ENCODE data around the gene SMAD6. TPM values are rescaled to one million over a fixed set of nuclear protein-coding genes. Genes with fewer than 3 reads are reported as not detected.

The SMAD6 gene
- total and polyA plus RNA-seq, 2 experiments from 2014 or later = 1.6 to 15.7 TPM

- Mint-ChIP-seq H3K36me3 (ENCODE audit: low read depth) (no peaks in the 10 kb centered on the region), H3K9me3 (no peaks in the 10 kb centered on the region), H3K27me3 (ENCODE audit: insufficient read depth, low read depth, poor library complexity) (peaks cover 28% of the 10 kb centered on the region), H3K4me1 (peaks cover 48% of the 10 kb centered on the region), H3K27ac (no peak overlapping the region), H3K4me3 (peak overlapping the region; percentile 20; the same call in 1 of the 3 replicates)
- Histone ChIP-seq H3K4me1 (ENCODE audit: insufficient read depth) (peaks cover 45% of the 10 kb centered on the region), H3K4me3 (peak overlapping the region; percentile 53), H4K20me1 (replicated peaks; ENCODE audit: insufficient read depth) (no peaks in the 10 kb centered on the region), H3K4me2 (peak overlapping the region; percentile 81), H2AFZ (peak overlapping the region; percentile 83), H3K27me3 (ENCODE audit: insufficient read depth) (no peaks in the 10 kb centered on the region), H3K9me2 (ENCODE audit: insufficient read depth) (no peaks in the 10 kb centered on the region), H3K79me2 (replicated peaks; ENCODE audit: insufficient read depth) (no peaks in the 10 kb centered on the region), H3K27ac (ENCODE audit: low read depth) (no peak overlapping the region), H3F3A (replicated peaks; ENCODE audit: low read depth) (peaks cover 7% of the 10 kb centered on the region; the same call in 1 of the 2 replicates), H3K36me3 (ENCODE audit: insufficient read depth) (no peaks in the 10 kb centered on the region)
- no peak for TF ChIP-seq STAT1 (IDR thresholded peaks at IDR 0.05; ENCODE audit: unreplicated experiment)
- DNase-seq (ENCODE audit: low spot score) = no peak
- peak; percentile 25 for ATAC-seq
These were observed 47.7 kb upstream of the SMAD6 start for GRCh38 chr15:66654361-66654738.

- H3K4me3 Mint-ChIP-seq = peak overlapping the region; percentile 58; the same call in 2 of the 3 replicates
- H3K4me3 ChIP-seq = peak overlapping the region; percentile 53
- no peaks in the 10 kb centered on the region for H3K27me3 ChIP-seq (ENCODE audit: insufficient read depth)
- H3K9me2 ChIP-seq (ENCODE audit: insufficient read depth) = no peaks in the 10 kb centered on the region
- peaks cover 29% of the 10 kb centered on the region for H3K27me3 Mint-ChIP-seq (ENCODE audit: insufficient read depth, low read depth, poor library complexity)
- H3K4me1 ChIP-seq (ENCODE audit: insufficient read depth) = peaks cover 40% of the 10 kb centered on the region
- peak overlapping the region; percentile 81 for H3K4me2 ChIP-seq
- no peaks in the 10 kb centered on the region for H3K36me3 Mint-ChIP-seq (ENCODE audit: low read depth)
- DNase-seq (ENCODE audit: low spot score) (peak; percentile 54), ATAC-seq (peak; percentile 54)
- H3K79me2 ChIP-seq (replicated peaks; ENCODE audit: insufficient read depth) = no peaks in the 10 kb centered on the region
- no peaks in the 10 kb centered on the region for H3K36me3 ChIP-seq (ENCODE audit: insufficient read depth)
- no peak overlapping the region for H3K27ac Mint-ChIP-seq
- H3K4me1 Mint-ChIP-seq = peaks cover 44% of the 10 kb centered on the region
- peaks cover 7% of the 10 kb centered on the region; the same call in 1 of the 2 replicates for H3F3A ChIP-seq (replicated peaks; ENCODE audit: low read depth)
- H3K27ac ChIP-seq (ENCODE audit: low read depth) = no peak overlapping the region
- H2AFZ ChIP-seq = peak overlapping the region; percentile 83
- no peaks in the 10 kb centered on the region for H3K9me3 Mint-ChIP-seq
- no peaks in the 10 kb centered on the region for H4K20me1 ChIP-seq (replicated peaks; ENCODE audit: insufficient read depth)
- TF ChIP-seq EZH2phosphoT487 (IDR thresholded peaks at IDR 0.05; ENCODE audit: unreplicated experiment) (no peak), POLR2AphosphoS5 (IDR thresholded peaks at IDR 0.05; ENCODE audit: low read depth) (no peak), REST (IDR thresholded peaks at IDR 0.05; ENCODE audit: unreplicated experiment) (no peak), ETS1 (IDR thresholded peaks at IDR 0.05) (no peak), ZNF114 (CRISPR knock-in tag; IDR thresholded peaks at IDR 0.05) (no peak), EZH2 (IDR thresholded peaks at IDR 0.05; ENCODE audit: low read depth, unreplicated experiment) (no peak), STAT1 (IDR thresholded peaks at IDR 0.05; ENCODE audit: unreplicated experiment) (no peak), CREB1 (CRISPR knock-in tag; IDR thresholded peaks at IDR 0.05; ENCODE audit: low read depth) (no peak), NANOG (IDR thresholded peaks at IDR 0.05; ENCODE audit: borderline replicate concordance) (no peak), ZNF331 (CRISPR knock-in tag; IDR thresholded peaks at IDR 0.05; ENCODE audit: low read depth) (no peak), JUNB (IDR thresholded peaks at IDR 0.05; ENCODE audit: unreplicated experiment) (no peak), CTCF (conservative IDR thresholded peaks at IDR 0.05; ENCODE audit: low read depth in 2 of 2) (no peak)
These were observed 47.2 kb upstream of the SMAD6 start for GRCh38 chr15:66654739-66655375.
